SU-DHL-6 (cell line): ENCODE data around the gene ZDHHC3.

ENCODE experiments used
- H2AFZ ChIP-seq: fragments of 200-600 bp; sonication (generic); 2 replicates; pipeline ENCODE4 v1.6.1; 2014; ENCODE audit warnings: low read depth, mild to moderate bottlenecking, moderate library complexity, mixed read lengths, antibody characterized with exemption, low read length; ENCODE audit not compliant: severe bottlenecking
- H3F3A ChIP-seq: fragments of 200-600 bp; shearing (Covaris generic); 2 replicates; pipeline ENCODE4 v1.6.0; 2016; ENCODE audit warnings: antibody characterized with exemption, mild to moderate bottlenecking; ENCODE audit not compliant: insufficient read depth
- H3K27ac ChIP-seq: fragments of 200-600 bp; sonication (generic); 2 replicates; pipeline ENCODE4 v1.5.1; 2016; ENCODE audit warnings: low read depth, mild to moderate bottlenecking, low read length, moderate library complexity, mixed read lengths
- H3K27me3 ChIP-seq: fragments of 200-600 bp; sonication (generic), shearing (Covaris generic); 2 replicates; pipeline ENCODE4 v1.6.0; 2014; ENCODE audit warnings: mild to moderate bottlenecking, low read length
- H3K36me3 ChIP-seq: fragments of 200-600 bp; sonication (generic); 2 replicates; pipeline ENCODE4 v1.6.1; 2014; ENCODE audit warnings: mild to moderate bottlenecking, low read length, mixed read lengths
- H3K4me2 ChIP-seq: fragments of 300-600, 200-600 bp; shearing (Covaris generic), sonication (generic); 2 replicates; pipeline ENCODE4 v1.6.0; 2014; ENCODE audit warnings: low read length, low read depth, mild to moderate bottlenecking; ENCODE audit not compliant: poor library complexity, severe bottlenecking
- H3K4me3 ChIP-seq: fragments of 200-600 bp; sonication (generic); 2 replicates; pipeline ENCODE4 v1.5.1; 2014; ENCODE audit warnings: antibody characterized with exemption, low read length, mild to moderate bottlenecking, mixed read lengths; ENCODE audit not compliant: insufficient read depth, poor library complexity, severe bottlenecking
- H3K79me2 ChIP-seq: fragments of 200-600 bp; sonication (generic); 2 replicates; pipeline ENCODE4 v1.6.1; 2014; ENCODE audit warnings: mild to moderate bottlenecking, low read length, moderate library complexity; ENCODE audit not compliant: insufficient read depth
- H3K9ac ChIP-seq: fragments of 200-600 bp; sonication (generic); 2 replicates; pipeline ENCODE4 v1.7.0; 2014; ENCODE audit warnings: mild to moderate bottlenecking, low read length
- H3K9me2 ChIP-seq: fragments of 200-600 bp; sonication (generic); replicated peaks from 2 replicates; pipeline ENCODE4 v1.6.1; 2014; ENCODE audit warnings: low read length; ENCODE audit not compliant: insufficient read depth
- H3K9me3 ChIP-seq: fragments of 200-600 bp; sonication (generic); 2 replicates; pipeline ENCODE4 v1.6.1; 2014; ENCODE audit warnings: low read length, mixed read lengths; ENCODE audit not compliant: insufficient read depth
- H4K20me1 ChIP-seq: fragments of 200-600 bp; sonication (generic); 2 replicates; pipeline ENCODE4 v1.6.1; 2014; ENCODE audit warnings: low read depth, mild to moderate bottlenecking, antibody characterized with exemption, low read length, moderate library complexity, mixed read lengths
- CTCF ChIP-seq: fragments of 200-600 bp; sonication (generic); IDR thresholded peaks from one replicate; pipeline ENCODE4 v1.5.1; 2017; ENCODE audit warnings: antibody characterized with exemption, mild to moderate bottlenecking, low read length, moderate library complexity; ENCODE audit not compliant: insufficient read depth, poor library complexity, severe bottlenecking
- EZH2phosphoT487 ChIP-seq: fragments of 200-600 bp; sonication (generic), shearing (Covaris generic); conservative IDR thresholded peaks from 2 replicates; pipeline ENCODE4 v1.6.1; 2018; ENCODE audit warnings: mild to moderate bottlenecking, antibody characterized with exemption, low read length, moderate library complexity, mixed read lengths

The ZDHHC3 gene

GRCh38 chr3:44910693-44911092 is 65.3 kb downstream of the ZDHHC3 start:
- Histone ChIP-seq H3K4me3 (no peak overlapping the region), H3K9me3 (no peaks in the 10 kb centered on the region), H3K9me2 (no peaks in the 10 kb centered on the region), H3F3A (no peaks in the 10 kb centered on the region), H3K27ac (no peak overlapping the region), H3K79me2 (no peaks in the 10 kb centered on the region), H4K20me1 (no peaks in the 10 kb centered on the region), H3K27me3 (no peaks in the 10 kb centered on the region), H3K4me2 (no peak overlapping the region), H3K36me3 (no peaks in the 10 kb centered on the region), H3K9ac (no peak overlapping the region), H2AFZ (no peak overlapping the region)
- TF ChIP-seq CTCF (no peak), EZH2phosphoT487 (no peak)

- no peak overlapping the region for H3K4me2 ChIP-seq
- H3K9ac ChIP-seq: no peak overlapping the region
- H3K27ac ChIP-seq: no peak overlapping the region
- no peaks in the 10 kb centered on the region for H3K79me2 ChIP-seq
- no peaks in the 10 kb centered on the region for H3K36me3 ChIP-seq
- TF ChIP-seq EZH2phosphoT487 (no peak), CTCF (no peak)
- no peaks in the 10 kb centered on the region for H3K9me3 ChIP-seq
- no peaks in the 10 kb centered on the region for H4K20me1 ChIP-seq
- no peak overlapping the region for H2AFZ ChIP-seq
- H3K27me3 ChIP-seq: no peaks in the 10 kb centered on the region
- H3K9me2 ChIP-seq: no peaks in the 10 kb centered on the region
- H3F3A ChIP-seq: no peaks in the 10 kb centered on the region
- H3K4me3 ChIP-seq: no peak overlapping the region
These were observed 66.9 kb downstream of the ZDHHC3 start for GRCh38 chr3:44909063-44909462.

- Histone ChIP-seq H3K9me3 (no peaks in the 10 kb centered on the region), H3K4me3 (no peak overlapping the region), H3K9me2 (no peaks in the 10 kb centered on the region), H3K36me3 (no peaks in the 10 kb centered on the region), H3K27ac (no peak overlapping the region), H3K79me2 (no peaks in the 10 kb centered on the region), H2AFZ (no peak overlapping the region), H3K4me2 (no peak overlapping the region), H3K27me3 (no peaks in the 10 kb centered on the region), H4K20me1 (no peaks in the 10 kb centered on the region), H3F3A (no peaks in the 10 kb centered on the region), H3K9ac (no peak overlapping the region)
- TF ChIP-seq EZH2phosphoT487: no peak
- no peak for TF ChIP-seq CTCF
These were observed 68.4 kb downstream of the ZDHHC3 start for GRCh38 chr3:44907612-44908011.

GRCh38 chr3:44906997-44907396 is 69.0 kb downstream of the ZDHHC3 start:
- Histone ChIP-seq H3K36me3 (no peaks in the 10 kb centered on the region), H4K20me1 (no peaks in the 10 kb centered on the region), H2AFZ (no peak overlapping the region), H3K27me3 (no peaks in the 10 kb centered on the region), H3F3A (no peaks in the 10 kb centered on the region), H3K4me2 (no peak overlapping the region), H3K79me2 (no peaks in the 10 kb centered on the region), H3K4me3 (no peak overlapping the region), H3K27ac (no peak overlapping the region), H3K9me3 (no peaks in the 10 kb centered on the region), H3K9ac (no peak overlapping the region), H3K9me2 (no peaks in the 10 kb centered on the region)
- TF ChIP-seq EZH2phosphoT487 (no peak), CTCF (no peak)
